Loucy (cell line): ENCODE results near the gene BEST1.

ENCODE experiments used
- H2AFZ ChIP-seq: fragments of 200-600 bp; sonication (generic); 2 replicates; pipeline ENCODE4 v1.6.0; 2016; ENCODE audit warnings: antibody characterized with exemption, mild to moderate bottlenecking, low read length, moderate library complexity
- H3F3A ChIP-seq: fragments of 200-600 bp; 2 replicates; pipeline ENCODE4 v1.6.0; 2016; ENCODE audit warnings: antibody characterized with exemption, low read depth, mild to moderate bottlenecking
- H3K27me3 ChIP-seq: fragments of 200-600 bp; sonication (generic); 2 replicates; pipeline ENCODE4 v1.6.1; 2014; ENCODE audit warnings: low read length, mild to moderate bottlenecking; ENCODE audit not compliant: insufficient read depth, poor library complexity, severe bottlenecking
- H3K36me3 ChIP-seq: fragments of 200-600 bp; sonication (generic); 2 replicates; pipeline ENCODE4 v1.6.1; 2016; ENCODE audit warnings: low read length; ENCODE audit not compliant: insufficient read depth
- H3K4me1 ChIP-seq: fragments of 200-600 bp; sonication (generic); 2 replicates; pipeline ENCODE4 v1.5.1; 2014; ENCODE audit warnings: low read length, mild to moderate bottlenecking; ENCODE audit not compliant: insufficient read depth, poor library complexity, severe bottlenecking
- H3K4me2 ChIP-seq: fragments of 200-600 bp; sonication (generic); 2 replicates; pipeline ENCODE4 v1.6.0; 2014; ENCODE audit warnings: antibody characterized with exemption, low read length, low read depth, mild to moderate bottlenecking; ENCODE audit not compliant: poor library complexity, severe bottlenecking
- H3K4me3 ChIP-seq: fragments of 200-600 bp; sonication (generic); 2 replicates; pipeline ENCODE4 v1.5.1; 2014; ENCODE audit warnings: low read length, mild to moderate bottlenecking, mixed read lengths; ENCODE audit not compliant: poor library complexity, severe bottlenecking
- H3K79me2 ChIP-seq: fragments of 200-600 bp; sonication (generic); 2 replicates; pipeline ENCODE4 v1.6.1; 2014; ENCODE audit warnings: low read length; ENCODE audit not compliant: insufficient read depth
- H3K9ac ChIP-seq: fragments of 200-600 bp; sonication (generic); 2 replicates; pipeline ENCODE4 v1.6.0; 2014; ENCODE audit warnings: mild to moderate bottlenecking, low read depth, low read length, moderate library complexity; ENCODE audit not compliant: poor library complexity, severe bottlenecking
- H3K9me2 ChIP-seq: fragments of 200-600 bp; sonication (generic); replicated peaks from 2 replicates; pipeline ENCODE4 v1.6.1; 2016; ENCODE audit warnings: low read depth, low read length, mixed read lengths
- H3K9me3 ChIP-seq: fragments of 200-600 bp; sonication (generic); 2 replicates; pipeline ENCODE4 v1.6.1; 2014; ENCODE audit warnings: mild to moderate bottlenecking, antibody characterized with exemption, low read length, low read depth; ENCODE audit not compliant: insufficient read depth
- H4K20me1 ChIP-seq: fragments of 200-600 bp; sonication (generic); 2 replicates; pipeline ENCODE4 v1.6.0; 2014; ENCODE audit warnings: antibody characterized with exemption, low read length, mild to moderate bottlenecking; ENCODE audit not compliant: insufficient read depth, poor library complexity, severe bottlenecking
- EZH2phosphoT487 ChIP-seq: fragments of 200-600 bp; IDR thresholded peaks from 2 replicates; pipeline ENCODE4 v1.6.1; 2018; ENCODE audit warnings: antibody characterized with exemption, mild to moderate bottlenecking, moderate library complexity, borderline replicate concordance
- TF ChIP-seq, protein P1 (sequence below): fragments of 200-600 bp; sonication (generic); conservative IDR thresholded peaks from 2 replicates; pipeline ENCODE4 v1.5.1; 2014; ENCODE audit warnings: mild to moderate bottlenecking, antibody characterized with exemption, low read length

The BEST1 gene

DNA sequence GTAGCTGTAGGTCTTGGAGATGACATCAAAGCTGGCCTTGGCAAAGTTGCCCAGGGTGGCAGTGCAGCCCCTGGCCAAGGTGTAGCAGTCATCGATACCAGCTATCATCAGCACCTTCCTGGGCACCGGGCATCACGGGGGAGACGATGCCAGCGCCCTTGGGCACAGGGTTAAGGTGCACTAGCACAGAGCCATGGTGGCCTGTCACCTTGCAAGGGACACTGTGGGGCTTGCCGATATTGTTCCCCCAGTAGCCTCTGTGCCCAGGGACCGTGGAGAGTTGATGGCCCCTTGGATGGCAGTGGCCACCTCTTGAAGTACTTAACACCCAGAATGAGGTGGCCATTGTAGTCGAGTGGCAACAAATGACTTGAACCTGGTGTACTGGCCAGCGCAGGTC, 61.7 kb downstream of the BEST1 start:
- H3K9ac ChIP-seq = no peak overlapping the region
- no peaks in the 10 kb centered on the region for H3K4me1 ChIP-seq
- H3K9me2 ChIP-seq = no peaks in the 10 kb centered on the region
- no peak overlapping the region for H2AFZ ChIP-seq
- TF ChIP-seq, protein P1, sequence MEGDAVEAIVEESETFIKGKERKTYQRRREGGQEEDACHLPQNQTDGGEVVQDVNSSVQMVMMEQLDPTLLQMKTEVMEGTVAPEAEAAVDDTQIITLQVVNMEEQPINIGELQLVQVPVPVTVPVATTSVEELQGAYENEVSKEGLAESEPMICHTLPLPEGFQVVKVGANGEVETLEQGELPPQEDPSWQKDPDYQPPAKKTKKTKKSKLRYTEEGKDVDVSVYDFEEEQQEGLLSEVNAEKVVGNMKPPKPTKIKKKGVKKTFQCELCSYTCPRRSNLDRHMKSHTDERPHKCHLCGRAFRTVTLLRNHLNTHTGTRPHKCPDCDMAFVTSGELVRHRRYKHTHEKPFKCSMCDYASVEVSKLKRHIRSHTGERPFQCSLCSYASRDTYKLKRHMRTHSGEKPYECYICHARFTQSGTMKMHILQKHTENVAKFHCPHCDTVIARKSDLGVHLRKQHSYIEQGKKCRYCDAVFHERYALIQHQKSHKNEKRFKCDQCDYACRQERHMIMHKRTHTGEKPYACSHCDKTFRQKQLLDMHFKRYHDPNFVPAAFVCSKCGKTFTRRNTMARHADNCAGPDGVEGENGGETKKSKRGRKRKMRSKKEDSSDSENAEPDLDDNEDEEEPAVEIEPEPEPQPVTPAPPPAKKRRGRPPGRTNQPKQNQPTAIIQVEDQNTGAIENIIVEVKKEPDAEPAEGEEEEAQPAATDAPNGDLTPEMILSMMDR = no peak
- no peak for TF ChIP-seq EZH2phosphoT487
- no peaks in the 10 kb centered on the region for H3K79me2 ChIP-seq
- H3K4me2 ChIP-seq = no peak overlapping the region
- no peaks in the 10 kb centered on the region for H3K27me3 ChIP-seq
- no peaks in the 10 kb centered on the region for H4K20me1 ChIP-seq
- H3K9me3 ChIP-seq = no peaks in the 10 kb centered on the region
- H3K36me3 ChIP-seq = no peaks in the 10 kb centered on the region
- no peak overlapping the region for H3K4me3 ChIP-seq
- no peaks in the 10 kb centered on the region for H3F3A ChIP-seq

DNA sequence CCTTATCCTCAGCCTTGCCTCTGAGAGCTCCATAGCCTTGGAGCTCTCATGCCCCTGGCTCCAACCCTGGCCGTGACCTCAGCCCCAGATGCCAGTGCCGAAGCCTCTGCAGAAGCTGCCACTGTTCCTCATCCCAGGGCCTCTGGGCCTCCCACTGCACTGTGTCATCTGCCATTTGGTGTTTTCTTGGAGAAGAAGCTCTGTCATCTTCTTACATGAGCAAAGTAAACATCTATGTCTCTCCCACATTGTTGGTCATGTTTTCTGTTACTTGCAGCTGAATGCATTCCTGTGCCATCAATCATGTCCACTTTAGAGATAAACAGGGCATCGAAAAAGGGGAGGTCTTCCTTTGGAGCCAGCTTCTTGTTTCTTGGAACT, 62.3 kb downstream of the BEST1 start:
- Histone ChIP-seq H4K20me1 (no peaks in the 10 kb centered on the region), H3K9me2 (no peaks in the 10 kb centered on the region), H3K4me2 (no peak overlapping the region), H3K4me3 (no peak overlapping the region), H3K79me2 (no peaks in the 10 kb centered on the region), H2AFZ (no peak overlapping the region), H3F3A (no peaks in the 10 kb centered on the region), H3K9ac (no peak overlapping the region), H3K9me3 (no peaks in the 10 kb centered on the region), H3K36me3 (no peaks in the 10 kb centered on the region), H3K4me1 (no peaks in the 10 kb centered on the region), H3K27me3 (no peaks in the 10 kb centered on the region)
- TF ChIP-seq, protein P1 = no peak
- no peak for TF ChIP-seq EZH2phosphoT487

DNA sequence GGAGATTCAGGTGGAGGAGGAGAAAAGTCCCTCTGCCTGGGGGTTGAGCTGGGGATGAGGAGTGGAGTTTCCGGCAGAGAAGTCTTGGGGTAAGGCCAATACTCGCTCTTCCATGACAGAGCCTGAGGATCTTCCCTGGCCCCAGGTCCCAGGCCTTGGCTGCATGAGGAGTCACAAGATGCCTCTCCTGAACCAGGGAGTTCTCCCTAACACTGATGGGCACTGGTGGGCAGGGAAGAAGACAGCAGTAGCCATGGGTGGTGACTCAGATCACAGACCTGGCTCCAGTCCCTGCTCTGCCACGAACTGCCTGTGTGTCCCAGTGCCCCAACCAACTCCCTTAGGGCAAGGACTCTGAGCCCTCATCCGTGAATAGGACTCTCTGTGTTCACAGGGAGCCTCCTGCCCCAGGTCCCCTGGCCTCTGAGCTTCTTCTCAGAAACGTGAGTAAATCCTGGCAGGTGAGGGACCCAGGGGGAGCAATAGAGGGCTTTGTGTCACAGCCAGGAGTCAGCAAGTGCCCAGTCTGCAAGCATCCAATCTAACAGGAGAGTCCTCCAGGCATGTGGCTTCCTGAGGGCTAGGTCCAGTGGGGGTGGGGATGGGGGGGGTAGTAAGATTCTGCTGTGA, 62.8 kb downstream of the BEST1 start:
- Histone ChIP-seq H3K9me3 (no peaks in the 10 kb centered on the region), H3K9ac (no peak overlapping the region), H3K4me1 (no peaks in the 10 kb centered on the region), H3K4me3 (no peak overlapping the region), H3K27me3 (no peaks in the 10 kb centered on the region), H3F3A (no peaks in the 10 kb centered on the region), H3K36me3 (no peaks in the 10 kb centered on the region), H4K20me1 (no peaks in the 10 kb centered on the region), H3K9me2 (no peaks in the 10 kb centered on the region), H3K4me2 (no peak overlapping the region), H2AFZ (no peak overlapping the region), H3K79me2 (no peaks in the 10 kb centered on the region)
- TF ChIP-seq, protein P1 = no peak
- no peak for TF ChIP-seq EZH2phosphoT487
